HG03175 (cell line): ENCODE measurements around the gene SPATA24.
"Not testable (repeated sequence)": the region's sequence is repeated elsewhere in the genome, so short reads cannot be mapped to it uniquely, and the experiment has no call there.

Source experiments
- ATAC-seq: cut with Tn5 transposase; IDR thresholded peaks from one replicate; pipeline ENCODE4 v1.9.1; 2021; ENCODE audit warnings: mild to moderate bottlenecking, moderate library complexity; ENCODE audit not compliant: unreplicated experiment

SPATA24 gene, protein sequence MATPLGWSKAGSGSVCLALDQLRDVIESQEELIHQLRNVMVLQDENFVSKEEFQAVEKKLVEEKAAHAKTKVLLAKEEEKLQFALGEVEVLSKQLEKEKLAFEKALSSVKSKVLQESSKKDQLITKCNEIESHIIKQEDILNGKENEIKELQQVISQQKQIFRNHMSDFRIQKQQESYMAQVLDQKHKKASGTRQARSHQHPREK

DNA sequence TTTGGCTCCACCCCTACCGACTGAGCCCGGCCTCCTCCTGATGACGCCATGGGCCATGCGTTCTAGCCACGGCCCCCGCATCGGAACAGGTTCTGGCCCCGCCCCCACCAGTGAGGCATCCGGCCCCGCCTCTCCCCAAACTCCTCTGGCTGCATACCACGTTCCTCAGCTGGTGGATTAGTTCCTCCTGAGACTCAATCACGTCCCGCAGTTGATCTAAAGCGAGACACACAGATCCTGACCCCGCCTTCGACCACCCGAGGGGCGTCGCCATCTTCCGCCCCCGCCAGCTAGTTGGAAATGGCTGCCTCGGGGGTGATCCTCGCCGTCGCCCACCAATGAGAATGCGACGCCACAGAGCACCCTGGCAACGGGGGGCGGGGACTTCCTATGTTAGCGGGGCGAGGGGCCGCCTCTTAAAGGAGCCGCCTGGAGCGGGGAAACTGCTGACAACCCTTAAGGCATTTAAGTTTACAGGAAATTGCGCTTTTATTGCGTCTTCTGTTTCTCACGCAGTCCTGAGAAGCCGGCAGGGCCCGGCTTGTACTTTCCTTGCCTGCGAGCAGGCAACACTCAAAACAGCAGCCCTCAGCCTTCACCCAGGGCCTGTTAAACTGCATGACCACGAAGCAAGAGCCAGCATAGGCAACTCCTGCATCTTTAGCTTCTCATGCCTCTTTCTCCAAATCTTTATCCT, at the start of gene SPATA24:
SPATA24 (minus strand) TSS at position 303 of the 697 bp plus-strand sequence; CDS start at position 274, 29 bp downstream.
- ATAC-seq = peak; percentile 88

DNA sequence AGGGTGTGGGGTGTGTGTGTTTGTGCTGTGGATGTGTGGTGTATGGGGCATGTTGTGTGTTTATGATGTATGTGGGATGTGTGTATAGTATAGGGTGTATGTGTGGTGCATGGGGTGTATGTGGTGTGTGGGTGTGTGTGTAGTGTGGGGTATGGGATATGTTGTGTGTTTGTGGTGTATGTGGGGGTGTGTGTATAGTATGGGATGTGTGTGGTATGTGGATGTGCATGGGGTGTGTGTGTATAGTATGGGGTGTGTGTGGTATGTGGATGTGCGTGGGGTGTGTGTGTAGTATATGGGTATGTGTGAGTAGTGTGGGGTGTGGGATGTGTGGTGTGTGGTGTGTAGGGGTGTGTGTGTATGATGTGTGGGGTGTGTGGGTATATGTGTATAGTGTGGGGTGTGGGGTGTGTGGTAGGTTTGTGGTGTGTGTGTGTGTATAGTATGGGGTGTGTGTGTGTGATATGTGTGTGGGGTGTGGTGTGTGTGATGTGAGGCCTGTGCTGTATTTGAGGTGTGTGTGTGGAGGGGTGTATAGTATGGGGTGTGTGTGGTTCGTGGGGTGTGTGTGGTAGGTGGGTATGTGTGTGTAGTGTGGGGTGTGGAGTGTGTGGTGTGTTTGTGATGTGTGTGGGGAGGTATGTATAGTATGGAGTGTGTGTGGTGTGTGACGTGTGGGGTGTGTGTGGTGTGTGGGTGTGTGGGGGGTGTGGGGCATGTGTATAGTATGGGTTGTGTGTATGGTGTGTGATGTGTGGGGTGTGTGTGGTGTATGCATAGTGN, 48.2 kb upstream of the SPATA24 start:
- no peak for ATAC-seq

DNA sequence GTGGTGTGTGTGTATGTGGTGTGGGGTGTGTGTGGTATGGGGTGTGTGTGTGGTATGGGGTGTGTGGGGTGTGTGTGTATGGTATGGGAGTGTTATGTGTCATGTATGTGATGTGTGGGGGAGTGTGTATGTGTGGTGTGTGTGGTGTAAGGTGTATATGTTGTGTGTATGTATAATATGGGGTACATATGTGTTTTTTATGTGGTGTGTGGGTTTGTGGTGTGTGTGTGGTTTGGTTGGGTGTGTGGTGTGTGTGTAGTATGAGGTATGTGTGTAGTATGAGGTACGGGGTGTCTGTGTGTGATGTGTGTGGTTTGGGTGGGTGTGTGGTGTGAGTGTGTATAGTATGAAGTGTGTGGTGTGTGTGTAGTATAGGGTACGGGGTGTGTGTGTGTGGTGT, 47.3 kb upstream of the SPATA24 start:
- no peak for ATAC-seq

DNA sequence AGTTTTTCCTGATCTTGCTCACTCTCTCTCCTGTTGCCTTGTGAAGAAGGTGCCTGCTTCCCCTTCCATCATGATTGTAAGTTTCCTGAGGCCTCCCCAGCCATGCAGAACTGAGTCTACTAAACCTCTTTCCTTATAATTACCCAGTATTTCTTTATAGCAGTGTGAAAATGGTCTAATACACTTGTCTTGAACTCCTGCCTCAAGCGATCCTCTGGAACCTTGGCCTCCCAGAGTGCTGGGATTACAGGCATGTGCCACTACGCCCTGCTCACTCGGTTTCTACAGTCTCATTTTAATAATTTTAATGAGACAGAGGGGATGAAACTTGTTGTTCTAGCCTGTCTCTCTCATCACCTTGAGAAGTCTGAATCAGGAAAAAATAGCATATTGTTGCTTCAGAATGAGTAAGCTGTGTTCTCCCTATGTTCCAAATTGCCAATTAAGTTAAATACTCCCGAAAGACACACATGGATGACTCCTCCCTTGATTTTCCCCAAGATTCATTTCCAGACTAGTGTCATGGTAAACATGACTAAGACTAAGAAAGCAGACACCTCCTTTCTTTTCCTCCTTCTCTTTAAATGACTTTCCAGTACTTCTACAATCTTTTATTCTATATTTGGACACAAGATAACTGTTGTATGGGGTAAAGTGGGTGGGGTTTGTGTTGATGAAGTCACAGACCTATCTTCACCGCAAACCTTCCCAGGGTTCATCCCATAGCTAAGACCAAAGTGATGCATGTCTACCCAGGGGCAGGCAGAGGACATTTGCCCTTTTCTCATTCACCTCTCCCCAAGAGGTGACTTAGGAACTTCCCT, 43.3 kb upstream of the SPATA24 start:
- no peak for ATAC-seq

DNA sequence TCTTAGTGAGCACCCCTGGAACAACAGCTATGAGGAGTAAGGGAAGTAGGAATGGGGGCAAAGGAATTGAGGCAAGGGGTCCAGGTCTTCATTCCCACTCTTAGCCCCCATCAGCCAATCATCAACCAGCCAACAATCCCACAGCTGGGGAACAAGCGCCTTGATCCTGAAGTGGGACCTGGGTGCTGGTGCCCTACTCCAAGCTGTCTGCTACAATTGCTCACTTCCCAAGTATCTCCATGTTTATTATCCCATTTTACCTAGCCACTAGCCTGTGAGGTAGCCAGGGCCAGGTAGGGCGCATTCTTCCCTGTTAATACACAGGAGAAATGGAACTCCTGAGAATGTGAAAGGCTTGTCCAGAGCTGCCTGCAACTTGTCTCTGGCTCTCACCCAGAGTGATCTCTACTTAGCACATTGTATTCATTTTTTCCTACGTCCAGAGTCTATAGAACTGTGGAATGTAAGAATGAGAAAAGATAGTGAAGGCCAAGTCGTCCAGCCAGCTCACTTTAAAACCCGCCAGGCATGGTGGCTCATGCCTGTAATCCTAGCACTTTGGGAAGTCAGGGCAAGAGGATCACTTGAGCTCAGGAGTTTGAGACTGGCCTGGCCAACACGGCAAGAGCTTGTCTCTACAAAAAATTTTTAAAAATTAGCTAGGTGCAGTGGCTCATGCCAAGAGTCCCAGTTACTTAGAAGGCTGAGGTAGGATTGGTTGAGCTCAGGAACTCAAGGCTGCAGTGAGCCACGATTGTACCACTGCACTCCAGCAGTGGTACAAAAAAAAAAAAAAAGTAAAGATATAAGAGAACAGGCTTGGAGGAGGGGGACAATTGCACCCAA, 41.7 kb upstream of the SPATA24 start:
- ATAC-seq = no peak

DNA sequence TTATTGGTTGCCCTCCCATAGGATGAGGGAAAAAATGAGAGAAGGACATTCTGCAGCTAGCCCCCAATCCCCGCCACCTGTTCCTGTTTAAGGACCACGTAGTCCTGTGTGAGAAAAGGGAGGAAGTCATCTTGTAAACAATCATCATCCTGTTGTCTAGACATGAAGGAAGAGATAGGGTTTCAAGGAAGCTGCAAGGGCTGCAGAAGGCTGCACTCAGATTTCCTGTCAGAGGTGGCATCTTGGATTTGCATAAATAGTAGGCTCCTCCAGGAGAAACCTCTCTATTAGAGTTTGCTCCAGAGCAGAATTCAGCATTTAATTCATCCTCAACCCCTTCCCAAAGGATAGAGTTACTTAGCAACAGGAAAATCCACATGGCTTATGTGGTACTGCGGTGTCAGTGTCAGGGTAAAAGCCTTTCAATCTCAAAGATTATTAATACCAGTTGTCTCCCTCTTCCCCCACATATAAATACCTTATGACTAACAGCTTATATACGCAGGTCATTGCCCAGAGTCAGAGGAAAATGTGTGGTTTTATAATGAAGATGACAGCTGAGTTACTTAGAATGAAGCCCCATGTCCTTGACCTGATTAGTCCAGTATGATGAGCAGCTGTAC, 40.1 kb upstream of the SPATA24 start:
- ATAC-seq = no peak

DNA sequence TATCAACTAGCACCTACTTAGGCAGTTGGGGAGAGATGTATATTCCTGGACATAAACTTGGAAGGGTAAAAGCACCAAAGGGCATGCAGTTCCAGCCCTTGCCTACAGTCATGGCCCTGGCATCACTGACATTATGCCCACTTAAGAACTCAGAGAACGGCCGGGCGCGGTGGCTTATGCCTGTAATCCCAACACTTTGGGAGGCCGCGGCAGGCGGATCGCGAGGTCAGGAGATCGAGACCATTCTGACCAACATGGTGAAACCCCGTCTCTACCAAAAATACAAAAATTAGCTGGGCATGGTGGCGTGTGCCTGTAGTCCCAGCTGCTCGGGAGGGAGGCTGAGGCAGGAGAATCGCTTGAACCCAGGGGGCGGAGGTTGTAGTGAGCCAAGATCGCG, 36.5 kb upstream of the SPATA24 start:
- ATAC-seq = not testable (repeated sequence)

DNA sequence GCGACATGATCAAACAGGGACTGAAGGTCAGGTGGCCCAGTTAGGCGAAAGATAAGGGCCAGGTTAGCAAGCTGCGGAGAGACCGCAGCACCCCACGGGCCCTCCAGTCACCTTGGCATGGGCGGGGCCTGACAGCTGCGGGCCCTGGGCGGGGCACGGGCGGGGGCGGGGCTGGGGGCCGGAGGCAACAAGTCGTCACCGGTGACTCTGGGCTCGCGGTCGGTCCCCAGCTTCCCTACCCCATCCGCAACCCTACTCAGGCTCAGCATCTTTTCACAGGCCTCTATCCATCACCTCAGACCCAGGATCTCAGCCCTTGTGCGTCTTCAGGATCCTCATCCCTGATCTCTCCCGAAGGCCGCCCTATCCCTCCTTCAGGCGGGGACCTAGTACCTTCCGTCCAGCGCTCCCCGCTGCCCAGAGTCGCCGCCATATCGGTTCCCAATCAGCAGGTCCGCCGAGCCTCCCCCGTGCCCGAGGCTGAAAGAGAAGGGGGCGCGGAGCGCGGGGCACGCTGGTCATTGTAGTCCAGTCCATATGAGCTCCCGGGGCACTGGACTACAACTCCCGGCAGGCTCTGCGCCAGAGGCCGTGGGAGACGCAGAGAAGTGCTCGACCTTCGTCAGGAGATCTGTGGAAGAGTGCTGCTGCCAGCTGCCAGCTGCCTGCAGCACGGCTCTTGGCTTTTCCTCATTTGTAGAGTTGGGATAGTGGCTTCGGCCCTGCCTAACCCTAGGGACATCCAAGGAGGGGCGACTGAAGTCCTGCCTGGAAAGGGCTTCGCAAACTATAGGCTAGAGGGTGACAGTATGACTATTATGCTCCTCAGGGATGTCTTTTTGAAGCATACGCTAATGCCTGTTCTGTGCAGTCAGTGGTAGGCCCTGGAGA, 35.4 kb upstream of the SPATA24 start, which contains the start of gene DNAJC18:
DNAJC18 (minus strand) TSS at position 513 of the 891 bp plus-strand sequence; CDS start at position 433, 80 bp downstream.
- peak; percentile 92 for ATAC-seq

DNA sequence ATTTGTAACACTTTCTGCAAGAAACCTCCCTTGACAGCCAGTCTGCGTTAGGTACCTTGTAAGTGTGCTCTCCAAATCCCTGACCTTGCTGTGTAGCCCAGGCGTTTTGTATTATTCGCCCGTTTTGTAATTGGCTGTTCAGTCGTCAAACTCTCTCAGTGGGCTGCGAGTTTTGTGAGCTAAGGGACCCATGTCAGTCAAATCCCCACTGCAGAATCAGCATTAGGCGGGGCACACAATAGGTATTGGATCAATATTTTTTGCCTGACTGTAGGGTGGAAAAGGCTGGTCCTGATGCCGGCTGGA, 34.8 kb upstream of the SPATA24 start:
- ATAC-seq = no peak

DNA sequence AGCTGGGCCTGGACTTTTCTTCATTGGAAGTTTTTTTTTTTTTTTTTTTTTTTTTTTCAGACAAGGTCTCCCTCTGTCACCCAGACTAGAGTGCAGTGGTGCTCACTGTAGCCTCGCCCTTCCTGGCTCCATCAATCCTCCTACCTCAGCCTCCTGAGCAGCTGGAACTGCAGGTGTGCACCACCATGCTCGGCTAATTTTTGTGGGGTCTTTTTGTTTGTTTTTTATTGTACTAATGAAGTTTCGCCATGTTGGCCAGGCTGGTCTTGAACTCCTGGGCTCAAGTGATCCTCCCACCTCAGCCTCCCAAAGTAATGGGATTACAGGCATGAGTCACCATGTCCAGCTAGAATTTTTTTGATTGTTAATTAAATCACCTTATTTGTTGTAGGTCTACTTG, 31.8 kb upstream of the SPATA24 start:
- no peak for ATAC-seq

DNA sequence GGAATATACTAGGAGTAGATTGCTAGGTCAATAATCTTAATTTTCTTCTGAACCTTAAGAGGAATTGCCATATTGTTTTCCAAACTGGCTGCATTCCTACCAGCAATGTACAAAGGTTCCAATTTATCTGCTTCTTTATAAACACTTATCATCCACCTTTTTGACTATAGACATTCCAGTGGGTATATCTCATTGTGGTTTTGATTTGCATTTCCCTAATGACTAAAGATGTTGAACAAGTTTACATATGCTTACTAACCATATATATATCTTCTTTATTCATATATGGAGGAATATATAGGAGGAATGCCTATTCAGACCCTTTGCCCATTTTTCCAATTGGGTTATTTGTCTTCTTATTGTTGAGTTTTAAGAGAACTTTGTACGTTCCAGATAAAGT, 27.8 kb upstream of the SPATA24 start:
- ATAC-seq = no peak

DNA sequence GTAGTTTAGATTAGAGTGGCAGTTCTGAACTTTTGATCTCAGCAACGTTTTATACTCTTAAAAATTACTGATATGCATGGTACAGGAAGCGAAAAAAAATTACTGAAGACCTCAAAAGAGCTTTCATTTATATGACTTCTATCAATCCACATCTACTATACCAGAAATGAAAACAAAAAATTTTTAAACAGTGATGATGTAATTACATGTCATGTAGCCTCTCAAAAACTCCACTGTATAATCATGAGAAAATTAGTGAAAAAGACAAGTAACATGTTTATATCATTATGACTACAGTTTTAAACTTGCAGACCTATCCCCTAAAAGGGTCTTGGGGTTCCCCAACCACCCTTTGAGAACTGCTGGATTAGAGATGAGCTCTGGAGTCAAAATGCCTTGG, 26.1 kb upstream of the SPATA24 start:
- ATAC-seq = no peak

DNA sequence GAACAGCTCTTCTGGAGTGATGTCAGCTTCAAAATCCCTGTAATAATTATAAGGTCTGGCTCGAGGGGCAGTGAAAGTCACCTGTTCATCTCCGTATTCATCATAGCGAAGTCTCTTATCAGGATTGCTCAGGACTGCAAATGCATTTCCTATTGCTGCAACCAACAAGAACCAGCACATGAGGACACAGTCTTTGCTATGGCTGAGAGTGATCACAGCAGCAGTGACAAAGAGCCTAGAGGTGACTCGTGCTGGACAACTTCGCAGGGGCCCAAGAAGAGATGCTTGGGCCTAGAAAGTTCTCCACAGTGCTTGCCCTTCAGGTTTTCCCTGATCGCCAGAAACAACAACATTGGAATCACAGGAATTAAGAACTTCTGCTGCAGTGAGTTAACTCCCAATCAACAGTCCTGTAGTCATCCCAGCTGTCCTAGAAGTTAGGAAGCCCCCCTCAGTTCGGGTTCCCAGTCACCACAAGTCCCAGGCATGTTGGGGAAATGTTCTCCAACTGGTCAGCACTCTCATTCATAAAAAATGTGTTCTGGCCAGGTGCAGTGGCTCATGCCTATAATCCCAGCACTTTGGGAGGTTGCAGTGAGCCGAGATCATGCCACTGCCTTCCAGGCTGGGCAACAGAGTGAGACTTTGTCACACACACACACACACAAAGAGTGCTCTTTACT, 22.5 kb upstream of the SPATA24 start:
- no peak for ATAC-seq

DNA sequence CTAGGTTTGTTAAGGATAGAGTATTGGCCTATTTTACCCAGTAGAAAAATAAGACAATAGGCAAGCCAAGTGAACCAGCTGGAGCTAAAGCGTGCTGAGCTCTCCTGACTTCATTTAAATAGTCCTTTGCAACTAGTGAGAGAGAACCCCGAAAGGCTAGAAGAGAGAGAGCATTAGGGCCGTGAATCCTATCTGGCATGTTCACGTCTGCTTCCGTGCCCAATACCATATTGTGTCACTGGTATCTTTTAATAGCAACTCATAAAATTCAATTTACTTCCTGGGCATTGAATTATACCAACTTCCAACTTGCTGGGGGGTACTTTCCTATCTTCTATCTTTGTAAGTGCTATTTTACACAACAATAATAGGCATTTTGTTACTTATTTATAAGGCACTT, 21.6 kb upstream of the SPATA24 start:
- no peak for ATAC-seq

DNA sequence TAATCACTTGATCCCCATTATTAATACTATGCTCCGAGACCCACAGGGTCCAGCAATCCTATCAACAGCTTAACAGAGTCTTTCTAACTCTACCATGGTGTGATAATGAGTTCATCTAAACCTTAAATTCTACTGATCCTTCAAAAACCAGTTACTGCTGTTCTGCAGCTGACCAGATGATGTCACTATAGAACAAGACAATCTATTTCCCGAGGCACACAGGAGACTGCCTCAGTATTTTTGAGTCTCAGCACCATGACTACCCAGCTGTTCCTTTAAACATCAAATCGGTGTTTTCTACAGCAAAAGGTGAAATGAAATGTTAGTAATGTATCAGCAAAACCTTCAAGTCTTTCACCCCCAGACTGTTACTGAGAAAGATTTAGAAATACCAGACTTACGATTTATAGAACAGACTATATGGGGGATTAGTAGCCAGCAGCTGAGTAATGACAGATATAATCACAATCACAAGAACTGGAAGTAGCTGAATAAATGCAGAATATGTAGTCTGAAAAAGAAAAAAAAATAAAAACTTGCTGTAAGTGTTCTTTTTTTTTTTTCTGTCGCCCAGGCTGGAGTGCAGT, 18.5 kb upstream of the SPATA24 start:
- peak; percentile 60 for ATAC-seq

DNA sequence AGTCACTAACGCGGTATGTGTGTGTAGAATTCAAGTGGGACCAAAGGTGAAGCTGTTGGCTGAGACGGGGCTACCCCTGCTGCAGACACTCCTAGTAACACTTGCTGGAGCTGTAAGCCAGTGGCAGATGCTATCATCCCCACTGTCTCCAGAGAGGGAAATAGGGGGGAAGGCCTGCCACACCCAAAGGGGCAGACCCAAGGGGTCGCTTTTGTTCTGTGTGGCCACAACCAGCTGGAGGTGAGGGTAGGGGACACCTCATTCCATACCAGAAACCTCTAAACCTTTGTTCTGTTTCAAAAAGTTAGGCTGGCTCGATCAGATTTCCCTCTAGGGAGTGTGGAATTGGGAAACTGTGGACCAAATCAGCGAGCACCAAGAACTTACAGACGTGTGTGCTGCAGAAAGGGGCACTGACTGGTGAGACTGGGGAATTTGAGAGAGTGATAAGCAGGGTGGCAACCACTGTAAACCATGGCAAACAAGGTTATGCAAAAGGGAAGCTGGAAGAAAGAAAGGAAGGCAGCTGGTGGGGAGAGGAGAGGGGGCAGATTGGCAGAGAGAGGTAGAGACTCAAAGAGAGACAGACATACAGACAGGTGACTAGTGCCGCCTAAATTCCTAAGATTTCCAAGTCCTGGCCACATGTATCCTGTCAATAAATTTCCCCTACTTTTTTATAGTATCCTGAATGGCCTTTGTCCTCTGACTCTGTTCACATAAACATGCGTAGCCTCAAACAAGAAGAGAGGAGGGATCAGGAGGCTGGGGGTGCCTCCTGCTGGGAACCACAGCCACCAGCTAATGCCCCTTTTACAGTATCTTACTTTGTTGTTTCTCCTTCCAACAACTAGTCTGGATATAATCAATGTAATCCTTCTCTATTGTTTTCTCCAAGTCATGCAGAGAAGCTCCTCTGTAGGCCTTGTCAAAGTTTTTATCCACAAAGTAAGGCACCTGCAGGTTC, 15.6 kb upstream of the SPATA24 start:
- no peak for ATAC-seq

DNA sequence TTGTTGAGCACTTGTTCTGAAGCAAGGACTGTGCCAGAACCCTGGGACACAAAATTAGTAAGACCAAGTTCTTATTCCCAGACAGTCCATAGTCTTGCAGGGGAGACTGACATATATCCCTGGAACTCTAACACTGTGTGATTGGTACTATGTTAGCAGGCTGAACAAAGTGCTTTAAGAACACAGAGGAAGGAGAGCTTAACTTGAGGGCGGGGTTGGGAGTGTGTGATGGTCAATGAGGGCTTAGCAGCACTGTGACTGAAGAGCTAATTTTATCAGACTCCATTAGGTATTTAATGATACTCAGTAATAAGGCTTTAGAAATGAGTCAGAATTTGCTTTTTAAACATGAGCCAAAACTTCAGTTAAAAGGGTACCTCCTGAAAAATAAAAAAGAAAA, 14.9 kb upstream of the SPATA24 start:
- no peak for ATAC-seq
